ENCODE results near the gene LDB2.

DNA sequence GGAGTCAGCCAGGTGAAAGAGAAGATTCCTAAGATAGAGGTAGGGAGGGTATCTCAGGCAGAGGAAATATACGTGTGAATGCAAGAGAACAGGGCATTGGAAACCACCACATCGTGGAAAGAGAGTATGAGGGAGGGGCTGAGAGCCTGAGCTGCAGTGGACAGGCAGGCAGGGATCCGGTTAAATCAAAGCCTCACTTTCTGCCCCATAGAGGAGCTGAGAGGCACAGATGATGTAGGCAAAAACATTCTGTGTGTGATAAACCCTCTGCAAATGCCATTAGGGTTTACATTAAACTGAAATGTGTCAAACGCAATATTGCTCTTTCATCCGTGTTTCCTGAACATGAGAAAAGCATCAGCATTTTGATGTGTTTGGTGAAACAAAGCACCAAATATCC, 374.0 kb downstream of the LDB2 start:
- TF ChIP-seq CTCF (IDR thresholded peaks at IDR 0.05; ENCODE audit: insufficient read depth, low read depth, low read length) (no peak), EZH2 (IDR thresholded peaks at IDR 0.05; ENCODE audit: insufficient read depth, low read length) (no peak)

Measured in astrocyte (in vitro differentiated cells and primary cell).